NCI-H524 treated with DMSO at 0.1 percent for 48 hours (cell line): ENCODE data around the gene HMGCLL1.

Experiments
- DNase-seq: peaks from one replicate; lab custom pipeline; 2025; lab: John Stamatoyannopoulos, UW

HMGCLL1 gene

GRCh38 chr6:55443238-55444134 lies 135.5 kb downstream of the HMGCLL1 start:
- DNase-seq = no peak

DNA sequence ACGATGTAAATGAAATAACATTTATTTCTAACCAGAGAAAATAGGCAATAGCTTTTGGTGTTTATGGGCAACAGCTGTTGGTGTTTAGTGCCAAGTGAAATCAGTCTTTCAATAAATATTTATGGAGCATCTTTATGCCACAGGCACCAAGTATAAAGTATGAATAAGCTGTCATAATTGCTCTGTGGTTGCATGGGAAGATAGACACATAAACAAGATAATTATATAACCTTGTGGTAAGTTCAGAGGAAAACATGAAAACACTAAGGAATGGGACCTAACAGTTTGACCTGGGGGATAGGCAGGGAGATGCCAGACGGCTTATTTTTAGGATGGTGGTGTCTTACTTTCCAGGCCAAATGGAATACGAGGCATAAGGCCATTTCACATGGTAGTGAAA lies 140.8 kb downstream of the HMGCLL1 start:
- DNase-seq = no peak

DNA sequence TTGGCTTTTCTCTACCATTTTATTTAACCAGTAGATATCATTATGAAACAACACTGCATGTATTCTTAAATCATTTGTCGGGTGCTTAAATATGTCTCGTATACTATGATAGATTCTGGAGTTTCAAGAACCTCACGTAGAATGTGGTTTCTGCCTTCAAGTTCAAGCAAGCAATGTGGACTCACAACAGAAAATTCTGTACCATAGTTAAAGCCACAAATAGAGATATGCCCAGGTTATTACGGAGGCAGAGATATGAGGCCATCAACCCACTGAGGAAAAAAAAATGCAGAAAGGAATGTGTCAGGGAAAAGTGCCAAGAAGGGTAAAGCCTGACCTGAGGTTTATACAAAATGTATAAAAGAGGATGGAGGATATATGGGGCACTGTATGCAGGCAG lies 141.9 kb downstream of the HMGCLL1 start:
- no peak for DNase-seq

GRCh38 chr6:55433446-55434130 lies 145.4 kb downstream of the HMGCLL1 start:
- DNase-seq = peak; percentile 67

DNA sequence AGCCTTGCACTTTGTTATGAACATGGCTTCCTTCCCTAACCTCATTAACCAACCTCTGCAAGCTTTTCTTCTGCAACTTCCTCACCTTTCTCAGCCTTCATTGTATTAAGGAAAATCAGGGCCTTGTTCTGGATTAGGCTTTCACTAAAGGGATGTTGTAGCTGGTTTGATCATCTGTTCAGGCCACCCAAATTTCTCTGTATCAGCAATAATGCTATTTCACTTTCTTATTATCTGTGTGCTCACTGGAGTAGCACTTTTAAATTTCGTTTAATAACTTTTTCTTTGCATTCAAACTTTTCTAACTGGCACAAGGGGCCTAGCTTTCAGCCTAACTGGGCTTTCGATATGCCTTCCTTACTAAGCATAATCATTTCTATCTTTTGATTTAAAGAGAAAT lies 155.1 kb downstream of the HMGCLL1 start:
- no peak for DNase-seq

DNA sequence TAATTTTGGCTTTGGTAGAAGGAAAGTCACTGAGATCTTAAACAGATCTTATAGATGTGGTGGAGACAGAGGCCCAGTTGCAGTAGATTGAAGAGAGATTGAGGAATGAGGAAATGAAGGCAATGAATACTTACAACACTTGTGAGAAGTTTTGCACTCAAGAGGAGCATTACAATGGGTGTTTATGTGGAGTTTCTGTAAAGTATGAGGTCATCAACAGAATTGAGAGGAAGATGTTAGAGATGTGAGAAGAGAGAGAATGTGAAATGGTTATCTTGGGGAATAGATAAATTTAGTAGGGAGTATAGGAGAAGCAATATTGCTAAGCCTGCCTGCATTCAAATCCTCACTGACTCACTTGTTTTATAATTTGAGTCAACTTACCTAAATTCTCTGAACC lies 168.3 kb downstream of the HMGCLL1 start:
- DNase-seq = no peak

DNA sequence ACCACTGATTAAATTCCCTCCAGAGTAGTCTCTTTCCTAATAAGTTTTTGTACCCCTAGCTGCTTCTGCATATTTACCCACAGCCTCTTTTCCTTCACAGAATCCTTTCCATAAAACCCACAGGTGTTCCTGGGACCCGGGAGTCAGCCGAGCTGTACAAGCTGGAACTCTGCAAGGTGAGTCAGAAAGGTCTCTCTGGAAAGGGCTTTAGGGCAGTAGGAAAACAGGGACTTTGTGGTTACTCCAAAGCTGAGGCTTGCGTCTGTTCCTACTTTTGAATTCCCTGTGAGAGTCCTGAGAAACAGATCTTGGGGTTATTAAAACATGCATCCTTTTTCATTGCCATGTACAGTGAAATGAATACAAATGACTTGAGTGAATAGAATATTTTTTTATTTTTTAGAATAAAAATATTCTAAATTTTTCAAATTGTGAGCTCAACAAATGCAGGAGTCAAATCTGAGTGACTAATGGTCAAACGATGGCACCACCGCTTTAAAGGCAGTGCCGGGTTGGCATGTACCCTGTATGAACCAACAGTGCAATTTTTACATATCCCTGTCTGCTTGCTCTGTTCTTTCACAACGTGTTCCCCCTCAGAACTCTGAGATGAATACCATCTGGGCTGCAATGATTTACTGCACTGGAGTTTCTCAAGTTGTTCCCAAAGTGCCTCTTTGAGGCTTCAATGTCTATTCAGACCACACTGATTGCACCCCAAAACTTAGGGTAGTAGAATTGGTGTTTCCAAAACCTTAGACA lies 173.3 kb downstream of the HMGCLL1 start:
- DNase-seq = no peak

GRCh38 chr6:55399351-55399750 lies 179.6 kb downstream of the HMGCLL1 start:
- no peak for DNase-seq

DNA sequence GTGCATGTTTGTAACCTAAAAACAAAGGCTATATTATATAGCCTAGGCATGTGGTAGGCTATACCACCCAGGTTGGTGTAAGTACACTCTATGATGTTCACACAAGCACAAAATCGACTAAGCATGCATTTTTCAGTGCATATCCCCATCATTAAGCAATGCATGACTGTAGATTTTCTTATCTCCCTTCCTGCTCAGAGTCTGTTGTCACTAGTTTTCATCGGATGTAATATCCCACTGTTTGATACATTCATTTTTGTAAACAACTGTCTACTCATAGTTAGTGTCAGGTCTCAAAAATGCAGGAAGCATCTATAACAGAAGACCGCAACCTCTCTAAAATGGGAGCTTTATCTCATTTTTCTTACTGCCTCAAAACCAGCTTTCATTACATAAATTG lies 181.0 kb downstream of the HMGCLL1 start:
- no peak for DNase-seq

- no peak for DNase-seq
These were observed 183.1 kb downstream of the HMGCLL1 start for GRCh38 chr6:55395871-55396270.

GRCh38 chr6:55388211-55388610 lies 190.8 kb downstream of the HMGCLL1 start:
- no peak for DNase-seq
